ENCODE measurements around the gene BMAL2.

GRCh38 chr12:27331291-27331926, 1.2 kb upstream of the BMAL2 start:
- TF ChIP-seq CTCF (IDR thresholded peaks at IDR 0.05) (no peak), POLR2A (IDR thresholded peaks at IDR 0.05) (no peak)

Measured in thyroid gland (tissue), 4 donors.